Prostate gland (tissue), 2 donors: ENCODE measurements around the gene LUZP1.

Source experiments
- CTCF ChIP-seq, 4 experiments: fragments of 200-600 bp in 2 of 4; fragments of 450-650 bp in 2 of 4; sonication (generic) in 2 of 4; IDR thresholded peaks; 1 replicate in 3 of 4; 2 replicates in 1 of 4; pipeline ENCODE4 v1.5.1; 2016 to 2019; ENCODE audit warnings: antibody characterized with exemption in 4 of 4, mild to moderate bottlenecking in 2 of 4, moderate library complexity in 2 of 4
- POLR2AphosphoS5 ChIP-seq: sonication (generic); formaldehyde crosslinking; IDR thresholded peaks from one replicate; pipeline ENCODE4 v1.6.1; 2017; ENCODE audit warnings: antibody characterized with exemption

- TF ChIP-seq CTCF (IDR thresholded peaks at IDR 0.05) (no peak), POLR2AphosphoS5 (no peak)
Measured at GRCh38 chr1:23123528-23123927, 45.1 kb downstream of the LUZP1 start.
